Measurements from ENCODE around the gene GAK. TPM values are rescaled to one million over a fixed set of nuclear protein-coding genes. Genes with fewer than 3 reads are reported as not detected.

GAK gene
- total and polyA plus RNA-seq, 2 of the 13 experiments (the other 11 are each of a cell fraction or from before 2014, with no cell fraction given): 17.5 to 44.3 TPM

DNA sequence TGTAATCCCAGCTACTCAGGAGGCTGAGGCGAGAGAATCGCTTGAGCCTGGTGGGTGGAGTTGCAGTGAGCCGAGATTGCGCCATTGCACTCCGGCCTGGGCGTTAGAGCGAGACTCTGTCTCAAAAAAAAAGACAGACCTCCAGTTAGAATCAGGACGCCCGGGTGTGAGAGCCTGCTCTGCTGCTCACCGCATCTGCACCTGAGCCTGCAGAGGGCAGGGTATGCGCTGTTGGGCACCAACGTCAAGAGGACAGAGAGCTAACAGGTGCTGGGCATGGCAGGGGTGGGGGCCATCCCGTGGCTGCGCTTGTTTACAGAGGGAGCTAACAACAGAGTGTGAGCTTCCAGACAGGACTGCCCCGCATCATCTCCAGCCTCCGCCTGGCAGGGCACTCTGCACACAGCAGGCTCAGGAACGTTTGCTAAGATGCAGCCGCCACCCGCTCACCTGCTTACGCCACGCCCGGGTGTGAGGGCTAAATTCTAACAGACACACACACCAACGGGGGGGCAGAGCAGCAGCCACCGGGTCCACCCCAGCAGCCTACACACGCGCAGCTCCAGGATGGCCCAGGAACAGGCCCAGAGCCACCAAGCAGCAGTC is 56.2 kb downstream of the GAK start (continued):
- TF ChIP-seq HNRNPH1 (optimal IDR thresholded peaks at IDR 0.05; ENCODE audit: low read depth, low read length): no peak
- TF ChIP-seq ATM (IDR thresholded peaks at IDR 0.05; ENCODE audit: borderline replicate concordance): no peak
- TF ChIP-seq XRCC5 (optimal IDR thresholded peaks at IDR 0.05; ENCODE audit: low read length): peak; percentile 50
- TF ChIP-seq CEBPG (CRISPR knock-in tag; IDR thresholded peaks at IDR 0.05): peak; percentile 65
- TF ChIP-seq FOXM1 (CRISPR knock-in tag; IDR thresholded peaks at IDR 0.05): no peak
- no peak for TF ChIP-seq ZNF253 (CRISPR knock-in tag; IDR thresholded peaks at IDR 0.05; ENCODE audit: borderline replicate concordance)
- TF ChIP-seq ZNF709 (CRISPR knock-in tag; IDR thresholded peaks at IDR 0.05): no peak
- TF ChIP-seq KDM6A (CRISPR knock-in tag; IDR thresholded peaks at IDR 0.05; ENCODE audit: low read depth): no peak
- TF ChIP-seq, protein P1, sequence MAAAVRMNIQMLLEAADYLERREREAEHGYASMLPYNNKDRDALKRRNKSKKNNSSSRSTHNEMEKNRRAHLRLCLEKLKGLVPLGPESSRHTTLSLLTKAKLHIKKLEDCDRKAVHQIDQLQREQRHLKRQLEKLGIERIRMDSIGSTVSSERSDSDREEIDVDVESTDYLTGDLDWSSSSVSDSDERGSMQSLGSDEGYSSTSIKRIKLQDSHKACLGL (CRISPR knock-in tag; IDR thresholded peaks at IDR 0.05): no peak
- no peak for TF ChIP-seq EP300 (IDR thresholded peaks at IDR 0.05; ENCODE audit: low read depth in 2 of 2, low read length in 2 of 2)
- no peak for TF ChIP-seq EP300 (CRISPR knock-in tag; IDR thresholded peaks at IDR 0.05; ENCODE audit: borderline replicate concordance)
- TF ChIP-seq IRF2 (CRISPR knock-in tag; IDR thresholded peaks at IDR 0.05): no peak
- no peak for TF ChIP-seq SMARCC2 (IDR thresholded peaks at IDR 0.05)
- 0 out of 2 replicates have a peak, but pooled peaks have one; percentile 21 for TF ChIP-seq EED (CRISPR knock-in tag; IDR thresholded peaks at IDR 0.05)
- TF ChIP-seq, protein P2, sequence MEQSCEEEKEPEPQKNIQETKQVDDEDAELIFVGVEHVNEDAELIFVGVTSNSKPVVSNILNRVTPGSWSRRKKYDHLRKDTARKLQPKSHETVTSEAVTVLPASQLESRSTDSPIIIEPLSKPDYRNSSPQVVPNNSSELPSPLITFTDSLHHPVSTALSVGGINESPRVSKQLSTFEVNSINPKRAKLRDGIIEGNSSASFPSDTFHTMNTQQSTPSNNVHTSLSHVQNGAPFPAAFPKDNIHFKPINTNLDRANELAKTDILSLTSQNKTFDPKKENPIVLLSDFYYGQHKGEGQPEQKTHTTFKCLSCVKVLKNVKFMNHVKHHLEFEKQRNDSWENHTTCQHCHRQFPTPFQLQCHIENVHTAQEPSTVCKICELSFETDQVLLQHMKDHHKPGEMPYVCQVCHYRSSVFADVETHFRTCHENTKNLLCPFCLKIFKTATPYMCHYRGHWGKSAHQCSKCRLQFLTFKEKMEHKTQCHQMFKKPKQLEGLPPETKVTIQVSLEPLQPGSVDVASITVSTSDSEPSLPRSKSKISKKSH (CRISPR knock-in tag; IDR thresholded peaks at IDR 0.05; ENCODE audit: borderline replicate concordance): no peak
- no peak for TF ChIP-seq FOSL1 (CRISPR knock-in tag; IDR thresholded peaks at IDR 0.05; ENCODE audit: borderline replicate concordance)
- TF ChIP-seq ZFP36L2 (CRISPR knock-in tag; IDR thresholded peaks at IDR 0.05): no peak
- TF ChIP-seq TEAD3 (CRISPR knock-in tag; optimal IDR thresholded peaks at IDR 0.05; ENCODE audit: borderline replicate concordance): peak; percentile 46
- no peak for TF ChIP-seq AKAP8 (CRISPR knock-in tag; IDR thresholded peaks at IDR 0.05)
- TF ChIP-seq EZH2 (conservative IDR thresholded peaks at IDR 0.05; ENCODE audit: low read depth, low read length): no peak
- TF ChIP-seq ZNF552 (CRISPR knock-in tag; IDR thresholded peaks at IDR 0.05; ENCODE audit: borderline replicate concordance): no peak
- TF ChIP-seq, protein P3, sequence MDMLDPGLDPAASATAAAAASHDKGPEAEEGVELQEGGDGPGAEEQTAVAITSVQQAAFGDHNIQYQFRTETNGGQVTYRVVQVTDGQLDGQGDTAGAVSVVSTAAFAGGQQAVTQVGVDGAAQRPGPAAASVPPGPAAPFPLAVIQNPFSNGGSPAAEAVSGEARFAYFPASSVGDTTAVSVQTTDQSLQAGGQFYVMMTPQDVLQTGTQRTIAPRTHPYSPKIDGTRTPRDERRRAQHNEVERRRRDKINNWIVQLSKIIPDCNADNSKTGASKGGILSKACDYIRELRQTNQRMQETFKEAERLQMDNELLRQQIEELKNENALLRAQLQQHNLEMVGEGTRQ (IDR thresholded peaks at IDR 0.05; ENCODE audit: low read depth, low read length): no peak
- TF ChIP-seq, protein P3 (CRISPR knock-in tag; IDR thresholded peaks at IDR 0.05; ENCODE audit: borderline replicate concordance): no peak
- TF ChIP-seq ZNF891 (CRISPR knock-in tag; IDR thresholded peaks at IDR 0.05): no peak
- TF ChIP-seq, protein P4, sequence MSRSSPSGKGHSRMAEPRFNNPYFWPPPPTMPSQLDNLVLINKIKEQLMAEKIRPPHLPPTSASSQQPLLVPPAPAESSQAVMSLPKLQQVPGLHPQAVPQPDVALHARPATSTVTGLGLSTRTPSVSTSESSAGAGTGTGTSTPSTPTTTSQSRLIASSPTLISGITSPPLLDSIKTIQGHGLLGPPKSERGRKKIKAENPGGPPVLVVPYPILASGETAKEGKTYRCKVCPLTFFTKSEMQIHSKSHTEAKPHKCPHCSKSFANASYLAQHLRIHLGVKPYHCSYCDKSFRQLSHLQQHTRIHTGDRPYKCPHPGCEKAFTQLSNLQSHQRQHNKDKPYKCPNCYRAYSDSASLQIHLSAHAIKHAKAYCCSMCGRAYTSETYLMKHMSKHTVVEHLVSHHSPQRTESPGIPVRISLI (CRISPR knock-in tag; IDR thresholded peaks at IDR 0.05; ENCODE audit: borderline replicate concordance): peak; percentile 18; the same call in 1 of the 2 replicates
- TF ChIP-seq ZNF335 (CRISPR knock-in tag; IDR thresholded peaks at IDR 0.05): no peak
- TF ChIP-seq ATF1 (CRISPR knock-in tag; IDR thresholded peaks at IDR 0.05): no peak
